ENCODE data around the gene DESI2. TPM values are rescaled to one million over a fixed set of nuclear protein-coding genes. Genes with fewer than 3 reads are reported as not detected.

Gene DESI2
- total and polyA plus RNA-seq, 2 of the 8 experiments (the other 6 are each of a cell fraction or from before 2014, with no cell fraction given) = 54.0 to 110 TPM

DNA sequence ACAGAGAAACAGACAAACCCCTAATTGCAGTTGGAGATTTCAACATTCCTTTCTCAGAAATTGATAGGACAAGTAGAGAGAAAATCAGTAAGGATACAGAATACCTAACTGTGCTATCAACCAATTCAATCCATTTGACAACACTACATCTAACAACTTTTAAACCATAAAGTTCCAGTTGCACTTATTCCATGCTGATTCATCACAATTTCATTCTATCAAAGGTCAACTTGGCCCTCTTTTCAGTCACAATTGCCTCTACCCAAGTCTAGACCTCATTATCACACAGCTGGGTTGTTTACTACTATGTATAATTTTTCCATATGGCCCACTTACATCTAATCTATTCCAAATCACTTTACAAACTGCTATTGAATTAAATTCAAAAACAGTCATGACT lies 19.8 kb upstream of the DESI2 start:
- Histone ChIP-seq H3K79me1 (ENCODE audit: low read depth, low read length) (no peaks in the 10 kb centered on the region), H2AK5ac (ENCODE audit: low read depth, low read length) (no peak overlapping the region), H3K27ac (ENCODE audit: low read depth, low read length) (no peak overlapping the region), H4K5ac (ENCODE audit: insufficient read length, low read depth, low read length) (no peak overlapping the region), H4K8ac (ENCODE audit: extremely low read depth, insufficient read depth, low read length) (no peak overlapping the region), H3K9me3 (ENCODE audit: insufficient read depth in 2 of 2, low read depth in 1 of 2, low read length in 1 of 2) (no peaks in the 10 kb centered on the region), H3K14ac (ENCODE audit: insufficient read length) (no peak overlapping the region), H2BK15ac (ENCODE audit: low read length) (no peak overlapping the region), H3K4me3 (ENCODE audit: extremely low read depth in 1 of 4, insufficient read depth in 2 of 4, low read depth in 3 of 4, low read length in 4 of 4) (no peak overlapping the region), H3K23me2 (ENCODE audit: low read depth, low read length) (no peaks in the 10 kb centered on the region), H4K20me1 (replicated peaks in 1 of 2; ENCODE audit: control insufficient read depth in 1 of 2, insufficient read depth in 2 of 2, low read length in 2 of 2) (peaks cover 0 to 3% of the 10 kb centered on the region in 2 experiments), H3K4ac (replicated peaks; ENCODE audit: insufficient read length, low read depth, low read length) (no peak overlapping the region), H2BK120ac (replicated peaks; ENCODE audit: low read depth, low read length) (no peak overlapping the region), H3K36me3 (ENCODE audit: control insufficient read depth in 2 of 4, insufficient read depth in 4 of 4, low read length in 3 of 4) (no peaks in the 10 kb centered on the region), H2AFZ (ENCODE audit: low read length) (no peak overlapping the region), H3K18ac (ENCODE audit: extremely low read depth, low read length) (no peak overlapping the region), H2BK12ac (ENCODE audit: low read depth, low read length) (no peak overlapping the region), H3K27me3 (replicated peaks in 1 of 4; ENCODE audit: control insufficient read depth in 3 of 4, extremely low read depth in 1 of 4, insufficient read depth in 3 of 4, low read length in 3 of 4) (no peaks in the 10 kb centered on the region), H3K9ac (replicated peaks in 1 of 4; ENCODE audit: extremely low read depth in 1 of 4, low read depth in 3 of 4, low read length in 3 of 4) (no peak overlapping the region), H2BK20ac (ENCODE audit: low read length) (no peak overlapping the region), H3K4me1 (replicated peaks in 1 of 4; ENCODE audit: control insufficient read depth in 3 of 4, insufficient read depth in 4 of 4, low read length in 3 of 4) (peaks cover 0 to 3% (median 2%) of the 10 kb centered on the region in 4 experiments; a peak in 2 of 7 replicates), H4K91ac (replicated peaks; ENCODE audit: insufficient read length, low read length) (no peak overlapping the region), H2BK5ac (ENCODE audit: low read depth, low read length) (no peak overlapping the region), H3K79me2 (ENCODE audit: control insufficient read depth in 1 of 2, insufficient read depth in 2 of 2, low read length in 2 of 2) (no peaks in the 10 kb centered on the region), H3K56ac (replicated peaks; ENCODE audit: insufficient read length, low read depth, low read length) (no peak overlapping the region), H3K4me2 (ENCODE audit: insufficient read depth in 1 of 2, low read depth in 2 of 2, low read length in 2 of 2) (no peak overlapping the region), H3K23ac (ENCODE audit: insufficient read length) (no peak overlapping the region)
- DNase-seq (ENCODE audit: low read depth in 1 of 2, low spot score in 2 of 2) (no peak), FAIRE-seq (no peak)
- CTCF ChIA-PET (ENCODE audit: partially characterized antibody) = interaction anchor here (2.7 kb wide), 1 partner anchor 11 kb away, joined by 10 read pairs; no protein-coding TSS in a partner anchor
- TF ChIP-seq GABPA (IDR thresholded peaks at IDR 0.05; ENCODE audit: borderline replicate concordance, insufficient read depth, low read length) (no peak), FOSL1 (IDR thresholded peaks at IDR 0.05; ENCODE audit: insufficient read depth, low read depth, low read length) (no peak), RFX5 (IDR thresholded peaks at IDR 0.05; ENCODE audit: borderline replicate concordance, low read depth, low read length) (no peak), MAFK (IDR thresholded peaks at IDR 0.05; ENCODE audit: low read depth, low read length) (no peak), SUZ12 (IDR thresholded peaks at IDR 0.05; ENCODE audit: low read length) (no peak), TEAD4 (IDR thresholded peaks at IDR 0.05; ENCODE audit: low read depth, low read length) (no peak), TBP (IDR thresholded peaks at IDR 0.05; ENCODE audit: low read depth, low read length) (no peak), SP4 (IDR thresholded peaks at IDR 0.05; ENCODE audit: low read length) (no peak), JUN (IDR thresholded peaks at IDR 0.05; ENCODE audit: low read depth, low read length) (no peak), BRCA1 (IDR thresholded peaks at IDR 0.05; ENCODE audit: low read depth, low read length) (no peak), BCL11A (IDR thresholded peaks at IDR 0.05; ENCODE audit: low read depth in 2 of 2, low read length in 2 of 2) (no peak), CHD1 (IDR thresholded peaks at IDR 0.05; ENCODE audit: low read depth, low read length) (no peak), EP300 (IDR thresholded peaks at IDR 0.05; ENCODE audit: borderline replicate concordance in 1 of 2, low read depth in 2 of 2, low read length in 2 of 2) (no peak), TAF1 (IDR thresholded peaks at IDR 0.05; ENCODE audit: low read depth, low read length) (no peak)
- POLR2A ChIA-PET (ENCODE audit: partially characterized antibody) = no interaction called here

Measured in H1 (cell line).